ENCODE results near the gene RALBP1. TPM values are rescaled to one million over a fixed set of nuclear protein-coding genes. Genes with fewer than 3 reads are reported as not detected.

Gene RALBP1
- total RNA-seq, 4 donors from 2014 or later: 92.9 to 157 (median 131) TPM

GRCh38 chr18:9531791-9532410 is 56.6 kb downstream of the RALBP1 start:
- no peaks in the 10 kb centered on the region for H3K9me3 ChIP-seq
- H3K27ac ChIP-seq: no peak overlapping the region
- no peak for ATAC-seq
- H3K36me3 ChIP-seq: peaks cover 0 to 95% of the 10 kb centered on the region in 2 donors
- WGBS, 2 donors (ENCODE audit: low coverage in 1 of 2): 91 to 93% methylated on average over 5 to 6 of the region's 7 CpGs
- H3K4me3 ChIP-seq: no peak overlapping the region
- H3K4me1 ChIP-seq: peaks cover 0 to 22% (median 0%) of the 10 kb centered on the region in 3 donors
- TF ChIP-seq, protein P1, sequence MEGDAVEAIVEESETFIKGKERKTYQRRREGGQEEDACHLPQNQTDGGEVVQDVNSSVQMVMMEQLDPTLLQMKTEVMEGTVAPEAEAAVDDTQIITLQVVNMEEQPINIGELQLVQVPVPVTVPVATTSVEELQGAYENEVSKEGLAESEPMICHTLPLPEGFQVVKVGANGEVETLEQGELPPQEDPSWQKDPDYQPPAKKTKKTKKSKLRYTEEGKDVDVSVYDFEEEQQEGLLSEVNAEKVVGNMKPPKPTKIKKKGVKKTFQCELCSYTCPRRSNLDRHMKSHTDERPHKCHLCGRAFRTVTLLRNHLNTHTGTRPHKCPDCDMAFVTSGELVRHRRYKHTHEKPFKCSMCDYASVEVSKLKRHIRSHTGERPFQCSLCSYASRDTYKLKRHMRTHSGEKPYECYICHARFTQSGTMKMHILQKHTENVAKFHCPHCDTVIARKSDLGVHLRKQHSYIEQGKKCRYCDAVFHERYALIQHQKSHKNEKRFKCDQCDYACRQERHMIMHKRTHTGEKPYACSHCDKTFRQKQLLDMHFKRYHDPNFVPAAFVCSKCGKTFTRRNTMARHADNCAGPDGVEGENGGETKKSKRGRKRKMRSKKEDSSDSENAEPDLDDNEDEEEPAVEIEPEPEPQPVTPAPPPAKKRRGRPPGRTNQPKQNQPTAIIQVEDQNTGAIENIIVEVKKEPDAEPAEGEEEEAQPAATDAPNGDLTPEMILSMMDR (IDR thresholded peaks at IDR 0.05): no peak
- H3K27me3 ChIP-seq: no peaks in the 10 kb centered on the region

DNA sequence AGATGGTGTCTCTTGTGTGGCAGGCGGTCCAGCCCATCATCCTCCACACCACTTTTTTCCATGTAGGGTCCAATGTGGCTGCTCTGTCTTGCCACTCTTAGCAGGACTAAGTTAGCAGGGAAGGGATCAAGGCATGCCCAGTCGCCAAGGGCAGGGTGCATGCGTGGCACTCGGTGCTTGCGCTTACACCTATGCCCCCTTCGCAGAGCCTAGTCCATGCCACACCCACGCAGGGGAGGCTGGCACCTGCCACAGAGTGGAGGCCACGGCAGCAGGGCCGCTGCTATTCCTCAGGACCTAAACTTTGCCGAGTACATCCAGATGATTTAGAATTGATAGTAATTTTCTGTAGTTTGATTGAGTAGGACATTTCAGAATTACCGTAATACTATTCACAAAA is 59.5 kb downstream of the RALBP1 start:
- ATAC-seq: no peak
- peaks cover 0 to 90% of the 10 kb centered on the region in 2 donors for H3K36me3 ChIP-seq
- 62 to 85% methylated on average over 4 to 6 of the region's 11 CpGs for WGBS, 2 donors (ENCODE audit: low coverage in 1 of 2)

GRCh38 chr18:9535430-9535991 is 60.2 kb downstream of the RALBP1 start:
- WGBS, 2 donors (ENCODE audit: low coverage in 1 of 2): 24 to 55% methylated on average over 4 to 8 of the region's 27 CpGs

More for the DNA sequence above, 59.5 kb downstream of the RALBP1 start:
- no peak overlapping the region for H3K4me3 ChIP-seq
- peak overlapping the region in 3 of 4 donors; percentile 77 to 81 (median 78) for H3K27ac ChIP-seq
- H3K27me3 ChIP-seq: no peaks in the 10 kb centered on the region
- H3K4me1 ChIP-seq: peaks cover 0 to 32% (median 0%) of the 10 kb centered on the region in 3 donors
- TF ChIP-seq POLR2AphosphoS5 (IDR thresholded peaks at IDR 0.05) (no peak), EP300 (IDR thresholded peaks at IDR 0.05) (no peak), POLR2A (IDR thresholded peaks at IDR 0.05) (no peak)
- TF ChIP-seq, protein P1 (IDR thresholded peaks at IDR 0.05): no peak
- H3K9me3 ChIP-seq: no peaks in the 10 kb centered on the region

DNA sequence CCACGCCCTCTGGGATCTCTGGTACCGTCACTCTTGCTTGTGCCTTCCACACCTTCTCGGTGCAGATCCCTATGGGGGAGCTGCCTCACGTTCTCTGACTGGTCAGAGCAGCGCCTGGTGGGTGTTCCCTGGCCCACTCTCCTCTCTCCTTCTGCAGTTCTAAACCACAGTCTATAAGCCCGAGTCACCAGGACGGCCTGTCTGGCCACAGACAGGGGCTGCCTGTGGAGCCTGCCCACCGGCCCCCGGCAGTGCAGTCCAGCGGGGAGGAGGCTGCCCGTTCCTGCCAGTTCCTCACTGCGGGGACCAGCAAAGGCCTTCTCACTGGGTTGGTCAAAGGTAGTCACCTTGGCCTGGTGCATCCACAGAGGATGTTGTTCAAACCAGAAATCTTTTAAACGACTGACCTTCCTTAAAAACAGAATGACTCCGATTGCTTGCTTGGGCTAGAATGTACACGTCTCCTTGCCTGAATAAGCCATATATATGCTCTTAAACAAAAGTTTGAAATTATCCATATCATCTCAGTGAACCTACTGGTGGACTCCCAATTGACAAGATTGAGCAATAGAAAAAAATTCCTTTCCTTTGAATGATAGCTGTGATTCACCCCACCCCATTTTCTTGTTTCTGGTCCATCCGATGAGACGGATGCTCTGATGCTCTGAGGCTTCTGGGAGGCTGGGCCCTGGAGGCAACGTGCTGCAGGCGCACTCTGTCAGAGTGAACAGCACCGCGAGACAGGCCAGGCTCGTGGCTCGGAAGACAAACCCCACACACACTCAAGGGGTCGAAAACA is 61.2 kb downstream of the RALBP1 start:
- no peak for TF ChIP-seq EP300 (IDR thresholded peaks at IDR 0.05)
- TF ChIP-seq POLR2AphosphoS5 (IDR thresholded peaks at IDR 0.05): no peak
- TF ChIP-seq POLR2A (IDR thresholded peaks at IDR 0.05): no peak
- TF ChIP-seq, protein P1 (IDR thresholded peaks at IDR 0.05): no peak
- Histone ChIP-seq H3K36me3 (peaks cover 0 to 83% of the 10 kb centered on the region in 2 donors), H3K27me3 (no peaks in the 10 kb centered on the region), H3K9me3 (no peaks in the 10 kb centered on the region), H3K4me1 (peaks cover 0 to 32% (median 0%) of the 10 kb centered on the region in 3 donors), H3K27ac (peak overlapping the region in 3 of 4 donors; percentile 77 to 81 (median 78)), H3K4me3 (no peak overlapping the region)
- WGBS, 2 donors (ENCODE audit: low coverage in 1 of 2): 91 to 93% methylated on average over 3 to 9 of the region's 24 CpGs
- no peak for ATAC-seq

More at GRCh38 chr18:9535430-9535991, 60.2 kb downstream of the RALBP1 start:
- H3K4me3 ChIP-seq: peak overlapping the region in 1 of 2 donors; percentile 29
- peaks cover 0 to 91% of the 10 kb centered on the region in 2 donors for H3K36me3 ChIP-seq
- H3K4me1 ChIP-seq: peaks cover 0 to 32% (median 0%) of the 10 kb centered on the region in 3 donors
- H3K9me3 ChIP-seq: no peaks in the 10 kb centered on the region
- peak; percentile 6 for TF ChIP-seq POLR2AphosphoS5 (IDR thresholded peaks at IDR 0.05)
- no peak for TF ChIP-seq EP300 (IDR thresholded peaks at IDR 0.05)
- no peak for TF ChIP-seq POLR2A (IDR thresholded peaks at IDR 0.05)
- TF ChIP-seq, protein P1 (IDR thresholded peaks at IDR 0.05): no peak
- ATAC-seq: peak; percentile 85
- H3K27me3 ChIP-seq: no peaks in the 10 kb centered on the region
- H3K27ac ChIP-seq: peak overlapping the region; percentile 13 to 81 (median 78)
